OCI-LY3 (cell line): ENCODE results near the gene ARL6IP6.
A peak's percentile ranks its signal among the peaks of the same experiment; 100 is the strongest.

Experiments used
- H2AFZ ChIP-seq: fragments of 200-600, 300-600 bp; shearing (Covaris generic); 2 replicates; pipeline ENCODE4 v1.6.0; 2014; ENCODE audit warnings: antibody characterized with exemption, low read depth, low read length
- H3K27ac ChIP-seq: fragments of 200-600, 300-600 bp; sonication (generic); 2 replicates; pipeline ENCODE4 v1.5.1; 2014; ENCODE audit warnings: mild to moderate bottlenecking, low read length, moderate library complexity, mixed read lengths
- H3K27me3 ChIP-seq: fragments of 200-600, 300-600 bp; sonication (generic); 2 replicates; pipeline ENCODE4 v1.6.1; 2014; ENCODE audit warnings: low read depth, low read length, mixed read lengths
- H3K36me3 ChIP-seq: fragments of 200-600, 300-600 bp; sonication (generic); replicated peaks from 2 replicates; pipeline ENCODE3; 2014; ENCODE audit warnings: low read depth, low read length, mixed read lengths
- H3K4me1 ChIP-seq: fragments of 300-600, 200-600 bp; sonication (generic); 2 replicates; pipeline ENCODE4 v1.6.1; 2014; ENCODE audit warnings: low read length, mixed read lengths
- H3K4me2 ChIP-seq: fragments of 200-600, 300-600 bp; sonication (generic); 2 replicates; pipeline ENCODE4 v1.6.1; 2014; ENCODE audit warnings: low read length, mixed read lengths
- H3K4me3 ChIP-seq: fragments of 300-600, 200-600 bp; sonication (generic); 2 replicates; pipeline ENCODE4 v1.5.1; 2014; ENCODE audit warnings: antibody characterized with exemption, mild to moderate bottlenecking, low read length, moderate library complexity
- H3K79me2 ChIP-seq: fragments of 300-600, 200-600 bp; shearing (Covaris generic); 2 replicates; pipeline ENCODE4 v1.6.1; 2014; ENCODE audit warnings: mild to moderate bottlenecking, low read length, mixed read lengths
- H3K9ac ChIP-seq: fragments of 300-600, 200-600 bp; shearing (Covaris generic); 2 replicates; pipeline ENCODE4 v1.6.0; 2014; ENCODE audit warnings: mild to moderate bottlenecking, low read length, moderate library complexity
- H3K9me3 ChIP-seq: fragments of 200-600, 300-600 bp; shearing (Covaris generic); 2 replicates; pipeline ENCODE4 v1.6.1; 2014; ENCODE audit warnings: low read length, mixed read lengths; ENCODE audit not compliant: insufficient read depth
- H4K20me1 ChIP-seq: fragments of 200-600, 300-600 bp; sonication (generic); 2 replicates; pipeline ENCODE4 v1.6.1; 2016; ENCODE audit warnings: low read length, mixed read lengths; ENCODE audit not compliant: insufficient read depth
- EZH2phosphoT487 ChIP-seq: fragments of 200-600 bp; shearing (Covaris generic); IDR thresholded peaks from 2 replicates; pipeline ENCODE4 v1.6.1; 2018; ENCODE audit warnings: antibody characterized with exemption, mixed run types, low read depth
- TF ChIP-seq, protein P1 (sequence below): fragments of 200-600, 300-600 bp; sonication (generic); IDR thresholded peaks from 2 replicates; pipeline ENCODE4 v1.5.1; 2014; ENCODE audit warnings: antibody characterized with exemption, low read length, low read depth

The ARL6IP6 gene

GRCh38 chr2:152706477-152707021 is 11.9 kb upstream of the ARL6IP6 start:
- H3K4me3 ChIP-seq, result no peak overlapping the region
- H2AFZ ChIP-seq, result no peak overlapping the region
- no peaks in the 10 kb centered on the region for H3K27me3 ChIP-seq
- H3K9me3 ChIP-seq, result no peaks in the 10 kb centered on the region
- no peaks in the 10 kb centered on the region for H3K4me1 ChIP-seq
- peaks cover 88% of the 10 kb centered on the region for H4K20me1 ChIP-seq
- peaks cover 100% of the 10 kb centered on the region for H3K79me2 ChIP-seq
- peaks cover 78% of the 10 kb centered on the region for H3K36me3 ChIP-seq
- no peak overlapping the region for H3K4me2 ChIP-seq
- no peak overlapping the region for H3K27ac ChIP-seq
- no peak overlapping the region for H3K9ac ChIP-seq
- TF ChIP-seq, protein P1, sequence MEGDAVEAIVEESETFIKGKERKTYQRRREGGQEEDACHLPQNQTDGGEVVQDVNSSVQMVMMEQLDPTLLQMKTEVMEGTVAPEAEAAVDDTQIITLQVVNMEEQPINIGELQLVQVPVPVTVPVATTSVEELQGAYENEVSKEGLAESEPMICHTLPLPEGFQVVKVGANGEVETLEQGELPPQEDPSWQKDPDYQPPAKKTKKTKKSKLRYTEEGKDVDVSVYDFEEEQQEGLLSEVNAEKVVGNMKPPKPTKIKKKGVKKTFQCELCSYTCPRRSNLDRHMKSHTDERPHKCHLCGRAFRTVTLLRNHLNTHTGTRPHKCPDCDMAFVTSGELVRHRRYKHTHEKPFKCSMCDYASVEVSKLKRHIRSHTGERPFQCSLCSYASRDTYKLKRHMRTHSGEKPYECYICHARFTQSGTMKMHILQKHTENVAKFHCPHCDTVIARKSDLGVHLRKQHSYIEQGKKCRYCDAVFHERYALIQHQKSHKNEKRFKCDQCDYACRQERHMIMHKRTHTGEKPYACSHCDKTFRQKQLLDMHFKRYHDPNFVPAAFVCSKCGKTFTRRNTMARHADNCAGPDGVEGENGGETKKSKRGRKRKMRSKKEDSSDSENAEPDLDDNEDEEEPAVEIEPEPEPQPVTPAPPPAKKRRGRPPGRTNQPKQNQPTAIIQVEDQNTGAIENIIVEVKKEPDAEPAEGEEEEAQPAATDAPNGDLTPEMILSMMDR, result no peak
- no peak for TF ChIP-seq EZH2phosphoT487

- peaks cover 75% of the 10 kb centered on the region for H4K20me1 ChIP-seq
- no peaks in the 10 kb centered on the region for H3K27me3 ChIP-seq
- H3K36me3 ChIP-seq, result peaks cover 75% of the 10 kb centered on the region
Measured at GRCh38 chr2:152708742-152709141, 9.7 kb upstream of the ARL6IP6 start.

GRCh38 chr2:152710713-152711112 is 7.7 kb upstream of the ARL6IP6 start:
- Histone ChIP-seq H3K9me3 (no peaks in the 10 kb centered on the region), H3K9ac (no peak overlapping the region), H3K4me3 (no peak overlapping the region), H2AFZ (no peak overlapping the region), H3K4me2 (no peak overlapping the region), H3K36me3 (peaks cover 81% of the 10 kb centered on the region), H4K20me1 (peaks cover 66% of the 10 kb centered on the region), H3K27ac (no peak overlapping the region), H3K79me2 (peaks cover 100% of the 10 kb centered on the region), H3K4me1 (peaks cover 8% of the 10 kb centered on the region), H3K27me3 (no peaks in the 10 kb centered on the region)
- TF ChIP-seq EZH2phosphoT487, result no peak
- TF ChIP-seq, protein P1, result no peak

More at GRCh38 chr2:152708742-152709141, 9.7 kb upstream of the ARL6IP6 start:
- no peaks in the 10 kb centered on the region for H3K9me3 ChIP-seq
- TF ChIP-seq, protein P1, result no peak
- no peak for TF ChIP-seq EZH2phosphoT487
- no peak overlapping the region for H3K9ac ChIP-seq
- H3K79me2 ChIP-seq, result peaks cover 100% of the 10 kb centered on the region
- no peak overlapping the region for H3K4me2 ChIP-seq
- H3K4me1 ChIP-seq, result no peaks in the 10 kb centered on the region
- no peak overlapping the region for H2AFZ ChIP-seq
- H3K4me3 ChIP-seq, result no peak overlapping the region
- no peak overlapping the region for H3K27ac ChIP-seq

GRCh38 chr2:152715112-152715511 is 3.3 kb upstream of the ARL6IP6 start:
- Histone ChIP-seq H3K9ac (no peak overlapping the region), H3K4me1 (peaks cover 20% of the 10 kb centered on the region), H3K36me3 (peaks cover 51% of the 10 kb centered on the region), H3K27me3 (no peaks in the 10 kb centered on the region), H3K27ac (no peak overlapping the region), H4K20me1 (peaks cover 44% of the 10 kb centered on the region), H3K4me2 (peak overlapping the region; percentile 89), H3K79me2 (peaks cover 88% of the 10 kb centered on the region), H3K4me3 (peak overlapping the region; percentile 96; the same call in 1 of the 2 replicates), H2AFZ (no peak overlapping the region), H3K9me3 (no peaks in the 10 kb centered on the region)
- TF ChIP-seq, protein P1, result no peak
- TF ChIP-seq EZH2phosphoT487, result no peak
